ENCODE measurements around the gene DDX52.
"Not testable (repeated sequence)": the region's sequence is repeated elsewhere in the genome, so short reads cannot be mapped to it uniquely, and the experiment has no call there.

Gene DDX52

GRCh38 chr17:37643118-37643766 lies at the start of gene DDX52:
DDX52 (minus strand) TSS chr17:37643446; CDS start chr17:37643420, 26 bp downstream.
- DNase-seq (ENCODE audit: low spot score): peak; percentile 76

GRCh38 chr17:37691807-37692206 lies 48.6 kb upstream of the DDX52 start:
- no peak for DNase-seq (ENCODE audit: low spot score)

- no peak for DNase-seq (ENCODE audit: low spot score)
Observed at GRCh38 chr17:37689317-37689716, 46.1 kb upstream of the DDX52 start.

GRCh38 chr17:37683454-37683984 lies 40.3 kb upstream of the DDX52 start:
- DNase-seq (ENCODE audit: low spot score): peak; percentile 29

GRCh38 chr17:37682007-37682406 lies 38.8 kb upstream of the DDX52 start:
- no peak for DNase-seq (ENCODE audit: low spot score)

- DNase-seq (ENCODE audit: low spot score): not testable (repeated sequence)
Observed at GRCh38 chr17:37679995-37680394, 36.7 kb upstream of the DDX52 start.

- DNase-seq (ENCODE audit: low spot score): no peak
Observed at GRCh38 chr17:37678036-37678435, 34.8 kb upstream of the DDX52 start.

- DNase-seq (ENCODE audit: low spot score): no peak
Observed at GRCh38 chr17:37677021-37677420, 33.8 kb upstream of the DDX52 start.

GRCh38 chr17:37676115-37676925 lies 33.1 kb upstream of the DDX52 start:
- no peak for DNase-seq (ENCODE audit: low spot score)

GRCh38 chr17:37674511-37674910 lies 31.3 kb upstream of the DDX52 start:
- DNase-seq (ENCODE audit: low spot score): no peak

- no peak for DNase-seq (ENCODE audit: low spot score)
Observed at GRCh38 chr17:37673386-37673785, 30.1 kb upstream of the DDX52 start.

- DNase-seq (ENCODE audit: low spot score): no peak
Observed at GRCh38 chr17:37672548-37673078, 29.4 kb upstream of the DDX52 start.

- DNase-seq (ENCODE audit: low spot score): no peak
Observed at GRCh38 chr17:37671824-37672547, 28.7 kb upstream of the DDX52 start.

- DNase-seq (ENCODE audit: low spot score): no peak
Observed at GRCh38 chr17:37671028-37671823, 28.0 kb upstream of the DDX52 start.

- DNase-seq (ENCODE audit: low spot score): no peak
Observed at GRCh38 chr17:37667039-37667438, 23.8 kb upstream of the DDX52 start.

- no peak for DNase-seq (ENCODE audit: low spot score)
Observed at GRCh38 chr17:37664214-37664613, 21.0 kb upstream of the DDX52 start.

GRCh38 chr17:37662353-37662752 lies 19.1 kb upstream of the DDX52 start:
- no peak for DNase-seq (ENCODE audit: low spot score)

GRCh38 chr17:37661400-37662014 lies 18.3 kb upstream of the DDX52 start:
- no peak for DNase-seq (ENCODE audit: low spot score)

- no peak for DNase-seq (ENCODE audit: low spot score)
Observed at GRCh38 chr17:37659925-37660324, 16.7 kb upstream of the DDX52 start.

- DNase-seq (ENCODE audit: low spot score): no peak
Observed at GRCh38 chr17:37657202-37657601, 14.0 kb upstream of the DDX52 start.

GRCh38 chr17:37651849-37652248 lies 8.6 kb upstream of the DDX52 start:
- DNase-seq (ENCODE audit: low spot score): no peak
